Measurements from ENCODE around the gene NECAB3.

The NECAB3 gene

DNA sequence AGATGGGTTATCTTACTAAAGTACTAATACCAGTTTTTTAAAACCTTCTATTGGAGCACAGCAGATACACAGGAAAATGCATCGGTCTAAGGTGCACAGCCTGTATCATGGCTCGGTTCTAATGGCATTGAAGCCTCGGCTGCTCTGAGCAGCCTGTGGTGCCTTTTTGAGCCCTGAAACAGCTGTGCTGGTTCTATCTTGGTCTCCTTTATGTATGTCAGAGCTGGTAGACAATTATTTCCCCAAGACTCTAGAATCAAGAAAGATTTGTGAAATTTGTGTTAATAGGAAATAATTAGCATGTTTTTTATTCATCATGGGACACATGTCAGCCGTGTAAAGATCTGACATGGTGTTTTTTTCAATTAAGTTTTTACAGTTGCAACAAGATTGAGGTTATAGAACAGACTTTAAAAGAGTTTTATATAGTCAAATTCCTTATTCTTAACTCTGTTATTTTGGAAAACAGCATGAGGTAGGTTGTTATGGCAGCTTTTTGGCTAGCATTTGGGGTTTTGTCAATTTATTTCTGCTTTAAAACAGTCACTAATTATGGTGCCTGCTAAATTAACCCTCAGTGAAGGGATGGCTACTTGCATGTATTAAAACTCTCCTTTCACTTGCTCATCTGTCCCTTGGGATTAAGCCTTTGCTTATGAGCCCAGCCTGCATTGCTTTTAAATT lies 52.4 kb downstream of the NECAB3 start:
- no peak for DNase-seq (ENCODE audit: low spot score)

DNA sequence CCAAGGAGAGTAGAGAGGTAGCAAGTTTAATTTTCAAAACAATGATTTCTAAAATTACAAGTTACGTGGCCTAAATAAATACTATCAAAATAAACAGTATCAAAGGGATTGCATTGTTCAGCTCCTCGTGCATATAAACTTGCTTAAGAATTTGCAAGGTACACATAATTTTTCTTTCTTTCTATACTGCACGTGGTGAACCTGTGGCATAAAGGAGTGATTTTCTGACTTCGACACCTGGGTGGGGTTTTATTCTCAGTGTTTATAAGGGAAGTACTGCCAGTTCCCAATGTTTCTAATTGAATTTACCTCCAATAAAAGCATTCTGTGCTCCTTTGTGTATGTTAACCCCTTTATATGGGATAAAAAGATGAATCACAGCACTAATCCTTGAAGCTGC lies 62.2 kb downstream of the NECAB3 start:
- no peak for DNase-seq (ENCODE audit: low spot score)

DNA sequence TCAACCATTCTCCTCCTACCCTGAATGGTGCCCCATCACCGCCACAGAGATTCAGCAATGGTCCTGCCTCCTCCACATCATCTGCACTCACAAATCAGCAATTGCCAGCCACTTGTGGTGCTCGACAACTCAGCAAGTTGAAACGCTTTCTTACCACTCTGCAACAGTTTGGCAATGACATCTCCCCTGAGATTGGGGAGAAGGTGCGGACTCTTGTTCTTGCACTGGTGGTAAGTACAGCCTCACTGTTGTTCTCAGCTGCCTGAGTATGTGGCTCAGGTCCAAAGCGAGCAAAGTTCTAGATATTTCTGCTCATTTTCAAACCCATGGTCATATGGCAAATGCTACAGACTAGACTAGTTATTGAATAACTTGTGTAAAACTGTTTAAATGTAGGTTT lies 63.1 kb downstream of the NECAB3 start:
- no peak for DNase-seq (ENCODE audit: low spot score)

DNA sequence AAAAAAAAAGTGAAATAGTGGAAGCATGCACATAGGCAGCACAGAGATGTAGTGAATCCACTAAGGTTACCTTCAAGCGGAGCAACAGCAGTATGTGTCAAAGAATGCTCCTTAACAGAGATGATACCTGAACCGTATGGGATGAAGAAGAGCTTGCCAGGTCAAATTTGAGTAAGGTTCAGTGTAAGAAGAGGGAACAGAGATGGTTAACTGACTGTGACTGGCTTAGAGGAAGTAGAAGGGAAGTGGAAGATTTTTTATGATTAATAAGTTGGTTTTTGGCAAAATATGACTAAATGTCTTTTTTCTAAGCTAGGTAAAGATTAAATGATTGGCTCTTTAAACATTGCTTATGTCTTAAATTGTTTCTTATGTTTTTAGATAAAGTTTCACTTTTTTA lies 64.7 kb downstream of the NECAB3 start:
- no peak for DNase-seq (ENCODE audit: low spot score)
